HT1080 (cell line): ENCODE results near the gene BZW2. TPM values are rescaled to one million over a fixed set of nuclear protein-coding genes. Genes with fewer than 3 reads are reported as not detected.
A peak's percentile ranks its signal among the peaks of the same experiment; 100 is the strongest.
"Not testable (repeated sequence)": the region's sequence is repeated elsewhere in the genome, so short reads cannot be mapped to it uniquely, and the experiment has no call there.

Experiments
- DNase-seq: peaks from one replicate; pipeline ENCODE4 v3.0.0-alpha.2; 2015; ENCODE audit warnings: low read depth
- total RNA-seq: library from RNA; depleted of rRNA; stranded (reverse); fragments of >200 nt; shearing (Covaris generic); gene quantifications from 2 replicates; pipeline ENCODE4 v1.2.3, GENCODE V29; 2014

The BZW2 gene
- total RNA-seq, 1 experiment from 2014 or later, result 128 TPM

DNA sequence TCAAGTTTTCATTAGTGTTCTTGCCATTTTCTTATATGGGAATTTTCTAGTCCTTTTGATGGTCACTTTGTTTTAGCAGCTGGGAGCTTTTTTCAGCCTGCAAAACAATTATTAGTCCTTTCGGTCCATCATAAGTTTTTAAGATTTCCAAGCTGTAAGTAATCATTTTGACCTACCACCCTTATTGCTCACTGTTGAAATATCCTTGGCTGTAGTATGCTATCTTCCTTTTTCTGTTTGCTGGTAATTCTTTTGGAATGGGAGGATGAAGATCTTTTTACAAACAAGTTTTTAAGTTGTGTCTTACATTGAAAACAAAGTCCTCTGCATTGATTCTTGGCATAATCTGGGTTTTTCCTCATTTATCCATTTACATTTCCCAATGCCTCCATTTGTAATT lies 24.0 kb downstream of the BZW2 start:
- no peak for DNase-seq

GRCh38 chr7:16670731-16671344 lies 24.9 kb downstream of the BZW2 start:
- DNase-seq, result no peak

- no peak for DNase-seq
Observed at GRCh38 chr7:16671811-16672210, 25.8 kb downstream of the BZW2 start.

DNA sequence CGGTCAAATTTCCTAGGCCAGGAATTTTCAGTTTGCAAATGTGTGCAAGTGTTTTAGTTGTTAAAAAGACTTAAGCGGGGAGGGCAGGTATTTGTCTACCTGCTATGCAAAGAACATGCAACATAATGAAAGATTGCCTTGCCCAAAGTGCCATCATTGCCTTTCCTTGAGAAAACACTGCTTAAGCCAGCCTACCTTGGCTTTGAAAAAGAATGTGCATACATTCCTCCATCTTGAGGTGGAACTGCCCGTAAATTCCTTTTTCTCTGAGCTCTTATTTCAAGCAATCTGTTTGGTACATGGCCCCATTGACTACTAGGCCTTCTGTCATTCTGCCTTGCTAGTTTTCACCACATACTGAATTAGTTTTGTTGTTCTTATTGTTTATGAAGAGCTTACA lies 29.3 kb downstream of the BZW2 start:
- no peak for DNase-seq

GRCh38 chr7:16677978-16678494 lies 32.1 kb downstream of the BZW2 start:
- no peak for DNase-seq

- not testable (repeated sequence) for DNase-seq
Observed at GRCh38 chr7:16678645-16679566, 32.9 kb downstream of the BZW2 start.

GRCh38 chr7:16684935-16685334 lies 39.0 kb downstream of the BZW2 start:
- DNase-seq, result peak; percentile 45

DNA sequence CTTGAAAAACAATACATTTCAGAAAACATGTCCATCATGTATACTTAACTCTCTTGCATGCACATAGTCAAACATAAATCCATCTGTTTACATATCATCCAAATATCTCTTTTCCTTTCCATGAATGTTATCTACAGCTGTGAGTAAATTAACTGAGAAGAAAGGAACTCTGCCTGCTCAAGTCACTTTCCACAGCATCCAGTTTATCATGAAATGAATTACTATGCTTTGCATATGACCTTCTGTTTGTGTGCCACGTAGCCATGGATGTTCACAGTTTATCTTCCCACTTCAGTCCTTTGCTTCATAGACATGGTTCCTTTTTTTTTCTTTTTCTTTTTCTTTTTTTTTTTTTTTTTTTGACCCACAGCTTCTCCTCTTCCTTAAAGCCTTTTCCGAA lies 39.6 kb downstream of the BZW2 start:
- DNase-seq, result no peak

DNA sequence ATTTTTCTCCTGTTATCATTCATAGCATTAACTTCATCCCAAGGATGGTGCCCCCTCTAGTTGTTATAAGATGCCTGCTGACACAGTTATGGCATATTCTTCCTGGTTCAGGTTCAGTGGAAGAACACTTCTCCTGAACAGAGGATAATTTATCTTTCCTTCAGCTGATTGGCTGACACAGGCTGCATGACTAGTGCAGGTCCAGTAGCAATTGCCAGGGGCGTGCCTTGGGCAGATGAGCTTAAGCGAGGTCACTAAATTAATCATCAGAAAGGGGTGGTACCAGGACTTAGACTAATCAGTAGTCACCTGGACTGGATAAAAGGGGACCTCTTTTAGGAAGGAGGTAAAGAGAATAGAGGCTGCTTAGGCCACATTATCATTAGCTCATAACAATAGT lies 42.3 kb downstream of the BZW2 start:
- DNase-seq, result peak; percentile 60

- DNase-seq, result no peak
Observed at GRCh38 chr7:16691241-16691640, 45.3 kb downstream of the BZW2 start.

GRCh38 chr7:16693601-16694318 lies 47.8 kb downstream of the BZW2 start:
- DNase-seq, result no peak

DNA sequence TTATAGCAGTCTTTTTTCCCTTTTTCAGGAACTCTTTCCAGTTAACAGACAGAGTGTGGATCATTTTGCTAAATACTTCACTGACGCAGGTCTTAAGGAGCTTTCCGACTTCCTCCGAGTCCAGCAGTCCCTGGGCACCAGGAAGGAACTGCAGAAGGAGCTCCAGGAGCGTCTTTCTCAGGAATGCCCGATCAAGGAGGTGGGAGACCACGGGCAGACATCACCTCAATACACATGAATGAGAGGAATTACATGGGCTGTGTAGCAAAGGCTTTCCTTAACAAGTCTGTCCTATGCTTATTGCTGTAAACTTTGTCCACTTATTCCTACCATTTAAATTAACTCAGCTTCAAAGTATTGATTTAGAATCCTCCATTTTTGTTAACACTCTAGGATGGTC lies 48.8 kb downstream of the BZW2 start:
- no peak for DNase-seq

GRCh38 chr7:16695621-16696237 lies 49.7 kb downstream of the BZW2 start:
- peak; percentile 44 for DNase-seq

GRCh38 chr7:16697507-16698199 lies 51.7 kb downstream of the BZW2 start:
- peak; percentile 28 for DNase-seq

- no peak for DNase-seq
Observed at GRCh38 chr7:16698200-16698905, 52.4 kb downstream of the BZW2 start.

GRCh38 chr7:16702441-16702840 lies 56.5 kb downstream of the BZW2 start:
- no peak for DNase-seq

GRCh38 chr7:16708511-16708910 lies 62.5 kb downstream of the BZW2 start:
- no peak for DNase-seq

DNA sequence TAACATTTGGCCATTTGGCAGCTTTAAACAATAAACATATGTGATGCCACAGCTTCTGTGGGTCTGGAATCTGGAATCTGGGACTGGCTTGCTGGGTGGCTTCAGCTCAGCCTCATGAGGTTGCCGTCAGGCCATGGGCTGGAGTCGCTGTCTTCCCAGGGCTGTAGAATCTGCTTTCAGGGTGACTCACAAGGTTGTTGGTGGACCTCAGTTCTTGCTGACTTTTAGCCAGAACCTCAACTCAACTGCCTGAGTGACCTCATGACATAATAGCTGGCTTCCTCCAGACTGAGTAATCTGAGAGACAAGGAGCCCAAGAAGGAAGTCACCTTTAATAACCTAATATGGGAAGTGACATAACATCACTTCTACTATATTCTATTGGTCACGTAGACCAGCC lies 63.0 kb downstream of the BZW2 start:
- DNase-seq, result peak; percentile 93

- DNase-seq, result no peak
Observed at GRCh38 chr7:16710651-16711050, 64.7 kb downstream of the BZW2 start.

DNA sequence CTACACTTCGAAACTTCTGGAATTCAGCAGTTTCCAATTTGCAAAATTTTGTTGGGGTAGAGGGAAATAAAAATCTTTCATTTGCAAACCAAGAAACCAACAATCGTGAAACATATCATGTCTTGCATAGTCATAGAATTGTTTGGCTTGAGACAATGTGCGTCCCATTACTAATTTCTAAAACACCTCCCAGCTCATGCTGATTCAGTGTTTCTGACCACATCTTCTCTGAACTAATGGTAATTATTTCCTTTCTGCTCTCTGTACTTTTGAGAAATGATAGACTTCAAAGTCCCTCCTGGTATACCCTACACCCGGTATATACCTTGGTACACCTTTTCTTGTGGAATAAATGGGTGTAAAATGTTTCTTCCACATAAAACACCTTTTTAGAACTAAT lies 65.7 kb downstream of the BZW2 start:
- peak; percentile 39 for DNase-seq
